ENCODE measurements around the gene ELL.

DNA sequence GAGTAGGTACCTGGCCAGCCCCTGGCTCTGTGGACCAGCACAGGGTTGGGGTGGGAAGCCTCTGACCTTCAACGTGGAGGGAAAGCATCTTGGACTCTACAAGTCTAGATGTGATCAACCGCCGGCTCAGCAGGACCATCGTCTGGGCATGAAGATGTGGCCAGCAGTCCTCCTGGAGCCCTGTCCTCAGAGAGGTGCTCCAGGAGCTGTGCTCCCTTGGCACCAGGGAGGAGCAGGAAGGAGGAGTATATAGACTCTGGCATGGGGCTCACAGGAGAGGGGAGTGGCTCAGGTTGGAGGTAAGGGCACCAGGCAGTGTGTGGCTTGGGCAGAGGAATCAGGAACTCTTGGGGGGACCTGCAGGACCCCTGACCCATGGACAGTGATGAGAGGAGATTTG, 65.6 kb downstream of the ELL start:
- TF ChIP-seq EZH2phosphoT487 (IDR thresholded peaks at IDR 0.05; ENCODE audit: borderline replicate concordance, low read length) (no peak), CTCF (conservative IDR thresholded peaks at IDR 0.05; ENCODE audit: low read depth, low read length) (no peak)

Data from PC-3 (cell line).